AG09309 (cell line): Measurements from ENCODE around the gene GALNT18.

ENCODE experiments used
- DNase-seq: peaks from one replicate; pipeline ENCODE4 v3.0.0-alpha.2; 2010; ENCODE audit warnings: low read depth
- H3K4me3 ChIP-seq: 2 replicates; pipeline ENCODE4 v1.5.1; 2011; ENCODE audit warnings: mild to moderate bottlenecking, low read depth, low read length, moderate library complexity; ENCODE audit not compliant: control insufficient read depth
- CTCF ChIP-seq: IDR thresholded peaks from 2 replicates; pipeline ENCODE4 v1.5.1; 2011; ENCODE audit warnings: mild to moderate bottlenecking, low read depth, low read length, inconsistent platforms; ENCODE audit not compliant: insufficient read depth, control insufficient read depth; ENCODE audit errors: missing control alignments

GALNT18 gene

GRCh38 chr11:11545285-11546275 is 76.2 kb downstream of the GALNT18 start:
- DNase-seq: no peak
- no peak for TF ChIP-seq CTCF
- H3K4me3 ChIP-seq: no peak overlapping the region

- TF ChIP-seq CTCF: no peak
- H3K4me3 ChIP-seq: no peak overlapping the region
- no peak for DNase-seq
Measured at GRCh38 chr11:11543656-11544055, 78.1 kb downstream of the GALNT18 start.

GRCh38 chr11:11540157-11540556 is 81.6 kb downstream of the GALNT18 start:
- no peak for TF ChIP-seq CTCF
- H3K4me3 ChIP-seq: no peak overlapping the region
- DNase-seq: no peak

GRCh38 chr11:11538277-11538960 is 83.4 kb downstream of the GALNT18 start:
- no peak for DNase-seq
- TF ChIP-seq CTCF: no peak
- no peak overlapping the region for H3K4me3 ChIP-seq

GRCh38 chr11:11537871-11538270 is 83.9 kb downstream of the GALNT18 start:
- no peak for TF ChIP-seq CTCF
- DNase-seq: no peak
- H3K4me3 ChIP-seq: no peak overlapping the region

GRCh38 chr11:11537372-11537771 is 84.4 kb downstream of the GALNT18 start:
- no peak for TF ChIP-seq CTCF
- no peak overlapping the region for H3K4me3 ChIP-seq
- no peak for DNase-seq
